NCI-H1930 (cell line): ENCODE measurements around the gene ERI3.
"Not testable (repeated sequence)": the region's sequence is repeated elsewhere in the genome, so short reads cannot be mapped to it uniquely, and the experiment has no call there.

Source experiments
- DNase-seq, 2 experiments: peaks; one replicate each; lab custom pipeline; 2025; lab: John Stamatoyannopoulos, UW

ERI3 gene

DNA sequence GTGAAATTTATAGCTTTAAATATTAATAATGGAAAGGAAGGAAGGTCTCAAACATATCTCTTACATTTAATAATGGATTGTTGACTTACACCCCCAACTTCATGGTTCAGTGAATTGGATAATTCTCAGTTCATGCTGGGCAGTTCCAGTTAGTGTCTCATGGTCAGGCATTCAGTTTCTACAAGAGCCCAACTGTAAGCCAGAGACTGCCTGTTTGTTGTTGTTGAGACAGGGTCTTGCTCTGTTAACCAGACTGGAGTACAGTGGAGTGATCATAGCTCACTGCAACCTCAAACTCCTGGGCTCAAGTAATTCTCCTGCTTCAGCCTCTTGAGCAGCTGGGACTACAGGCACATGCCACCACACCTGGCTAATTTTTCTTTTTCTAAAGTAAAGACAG, 146.8 kb downstream of the ERI3 start:
- no peak for DNase-seq

GRCh38 chr1:44206545-44206944, 148.5 kb downstream of the ERI3 start:
- not testable (repeated sequence) for DNase-seq

GRCh38 chr1:44200336-44200735, 154.7 kb downstream of the ERI3 start:
- no peak for DNase-seq

DNA sequence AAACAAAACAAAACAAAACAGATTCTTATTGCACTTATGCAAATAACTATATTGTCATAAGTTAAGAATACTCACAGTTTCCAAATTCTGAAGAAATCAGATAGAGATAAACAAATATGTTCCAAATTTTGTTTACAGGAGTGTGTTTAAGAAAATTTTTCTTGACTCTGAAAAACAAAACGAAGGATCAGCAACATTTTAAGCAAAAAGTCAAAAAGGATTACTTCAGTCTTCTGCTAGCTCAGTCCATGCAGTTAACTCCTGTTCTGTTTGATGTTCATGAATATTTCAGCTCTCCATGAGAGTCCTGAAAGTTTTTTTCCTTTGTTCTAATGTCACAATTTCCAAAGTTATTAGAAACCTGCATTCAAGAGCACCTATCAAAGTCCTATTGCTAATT, 180.4 kb downstream of the ERI3 start:
- no peak for DNase-seq
